Activated T-helper 2 cell treated with anti-CD3 and anti-CD28 coated beads, Interferon-gamma antibody, Interleukin-2, Interleukin-4, amounts not matched to agents 10 μg/mL and 5 μg/mL and 100 μg/mL, durations not matched to agents 14 hours and 24 hours and 36 hours (primary cell): ENCODE measurements around the gene KPNA6. TPM values are rescaled to one million over a fixed set of nuclear protein-coding genes. Genes with fewer than 3 reads are reported as not detected.

Experiments used
- DNase-seq: peaks from one replicate; pipeline ENCODE4 v3.0.0; 2021; ENCODE audit warnings: low spot score
- H3K27ac Mint-ChIP-seq: one replicate; pipeline ENCODE4 v1.8.0; 2021; ENCODE audit warnings: mixed read lengths
- H3K27me3 Mint-ChIP-seq: one replicate; pipeline ENCODE4 v1.8.0; 2021; ENCODE audit warnings: low read depth, mixed read lengths
- H3K36me3 Mint-ChIP-seq: one replicate; pipeline ENCODE4 v1.8.0; 2021; ENCODE audit warnings: low read depth, mixed read lengths
- H3K4me1 Mint-ChIP-seq: one replicate; pipeline ENCODE4 v1.8.0; 2021; ENCODE audit warnings: low read depth, mixed read lengths
- H3K4me3 Mint-ChIP-seq: one replicate; pipeline ENCODE4 v1.8.0; 2021; ENCODE audit warnings: low read depth, mild to moderate bottlenecking, moderate library complexity, mixed read lengths
- H3K9me3 Mint-ChIP-seq: one replicate; pipeline ENCODE4 v1.8.0; 2021; ENCODE audit warnings: mixed read lengths
- intact Hi-C: fragments of 100-400 bp; cut with micrococcal nuclease; formaldehyde crosslinking; loops from one replicate; pipeline ENCODE4 v1.15.1; 2023
- total RNA-seq: library from RNA; stranded (reverse); gene quantifications from 2 replicates; pipeline ENCODE4 v1.2.3, GENCODE V29; 2022

The KPNA6 gene
- total RNA-seq, 1 donor from 2014 or later, result 81.2 TPM

GRCh38 chr1:32186077-32186476 is 78.2 kb downstream of the KPNA6 start:
- Mint-ChIP-seq H3K4me3 (peak overlapping the region; percentile 49), H3K9me3 (no peaks in the 10 kb centered on the region), H3K4me1 (peaks cover 40% of the 10 kb centered on the region), H3K27ac (peak overlapping the region; percentile 77), H3K36me3 (peaks cover 82% of the 10 kb centered on the region), H3K27me3 (no peaks in the 10 kb centered on the region)
- intact Hi-C loops, result no loop called here
- DNase-seq, result no peak

GRCh38 chr1:32186491-32186890 is 78.6 kb downstream of the KPNA6 start:
- no peak for DNase-seq
- Mint-ChIP-seq H3K4me1 (peaks cover 36% of the 10 kb centered on the region), H3K36me3 (peaks cover 82% of the 10 kb centered on the region), H3K9me3 (no peaks in the 10 kb centered on the region), H3K27ac (peak overlapping the region; percentile 77), H3K4me3 (peak overlapping the region; percentile 49), H3K27me3 (no peaks in the 10 kb centered on the region)
- intact Hi-C loops, result no loop called here

- Mint-ChIP-seq H3K9me3 (no peaks in the 10 kb centered on the region), H3K36me3 (peaks cover 82% of the 10 kb centered on the region), H3K4me1 (peaks cover 28% of the 10 kb centered on the region), H3K4me3 (no peak overlapping the region), H3K27me3 (no peaks in the 10 kb centered on the region), H3K27ac (peak overlapping the region; percentile 19)
- intact Hi-C loops, result no loop called here
- DNase-seq, result no peak
Observed at GRCh38 chr1:32187850-32188249, 80.0 kb downstream of the KPNA6 start.

GRCh38 chr1:32192220-32192948 is 84.5 kb downstream of the KPNA6 start:
- H3K27ac Mint-ChIP-seq, result no peak overlapping the region
- peaks cover 95% of the 10 kb centered on the region for H3K36me3 Mint-ChIP-seq
- H3K4me1 Mint-ChIP-seq, result peaks cover 42% of the 10 kb centered on the region
- no peak overlapping the region for H3K4me3 Mint-ChIP-seq
- intact Hi-C loops, result no loop called here
- no peaks in the 10 kb centered on the region for H3K9me3 Mint-ChIP-seq
- DNase-seq, result no peak
- H3K27me3 Mint-ChIP-seq, result no peaks in the 10 kb centered on the region

- H3K36me3 Mint-ChIP-seq, result peaks cover 83% of the 10 kb centered on the region
Observed at GRCh38 chr1:32194984-32195383, 87.1 kb downstream of the KPNA6 start.

GRCh38 chr1:32195531-32195930 is 87.7 kb downstream of the KPNA6 start:
- DNase-seq, result no peak
- peaks cover 62% of the 10 kb centered on the region for H3K4me1 Mint-ChIP-seq
- no peaks in the 10 kb centered on the region for H3K27me3 Mint-ChIP-seq
- H3K4me3 Mint-ChIP-seq, result no peak overlapping the region
- H3K36me3 Mint-ChIP-seq, result peaks cover 77% of the 10 kb centered on the region
- H3K27ac Mint-ChIP-seq, result no peak overlapping the region
- no peaks in the 10 kb centered on the region for H3K9me3 Mint-ChIP-seq
- intact Hi-C loops, result no loop called here

More at GRCh38 chr1:32194984-32195383, 87.1 kb downstream of the KPNA6 start:
- peaks cover 57% of the 10 kb centered on the region for H3K4me1 Mint-ChIP-seq
- intact Hi-C loops, result no loop called here
- H3K27ac Mint-ChIP-seq, result no peak overlapping the region
- H3K4me3 Mint-ChIP-seq, result no peak overlapping the region
- DNase-seq, result no peak
- no peaks in the 10 kb centered on the region for H3K27me3 Mint-ChIP-seq
- no peaks in the 10 kb centered on the region for H3K9me3 Mint-ChIP-seq

GRCh38 chr1:32195972-32196823 is 88.3 kb downstream of the KPNA6 start:
- no peak for DNase-seq
- Mint-ChIP-seq H3K9me3 (no peaks in the 10 kb centered on the region), H3K4me1 (peaks cover 62% of the 10 kb centered on the region), H3K27ac (peak overlapping the region; percentile 50), H3K4me3 (no peak overlapping the region), H3K36me3 (peaks cover 73% of the 10 kb centered on the region), H3K27me3 (no peaks in the 10 kb centered on the region)
- intact Hi-C loops, result no loop called here

GRCh38 chr1:32197074-32197473 is 89.2 kb downstream of the KPNA6 start:
- no peak for DNase-seq
- Mint-ChIP-seq H3K27ac (peak overlapping the region; percentile 66), H3K4me1 (peaks cover 71% of the 10 kb centered on the region), H3K27me3 (no peaks in the 10 kb centered on the region), H3K9me3 (no peaks in the 10 kb centered on the region), H3K36me3 (peaks cover 68% of the 10 kb centered on the region), H3K4me3 (no peak overlapping the region)
- intact Hi-C loops, result no loop called here

GRCh38 chr1:32197837-32198236 is 90.0 kb downstream of the KPNA6 start:
- Mint-ChIP-seq H3K27ac (no peak overlapping the region), H3K9me3 (no peaks in the 10 kb centered on the region)

GRCh38 chr1:32198237-32199042 is 90.6 kb downstream of the KPNA6 start:
- Mint-ChIP-seq H3K36me3 (peaks cover 61% of the 10 kb centered on the region), H3K27ac (peak overlapping the region; percentile 24)

More at GRCh38 chr1:32197837-32198236, 90.0 kb downstream of the KPNA6 start:
- Mint-ChIP-seq H3K4me1 (peaks cover 74% of the 10 kb centered on the region), H3K4me3 (no peak overlapping the region), H3K27me3 (no peaks in the 10 kb centered on the region), H3K36me3 (peaks cover 64% of the 10 kb centered on the region)
- no peak for DNase-seq
- intact Hi-C loops, result no loop called here

GRCh38 chr1:32199043-32199716 is 91.3 kb downstream of the KPNA6 start:
- intact Hi-C loops, result no loop called here
- H3K27me3 Mint-ChIP-seq, result no peaks in the 10 kb centered on the region
- peaks cover 60% of the 10 kb centered on the region for H3K36me3 Mint-ChIP-seq
- H3K27ac Mint-ChIP-seq, result peak overlapping the region; percentile 24
- H3K4me1 Mint-ChIP-seq, result peaks cover 69% of the 10 kb centered on the region
- peak overlapping the region; percentile 23 for H3K4me3 Mint-ChIP-seq
- DNase-seq, result no peak
- H3K9me3 Mint-ChIP-seq, result no peaks in the 10 kb centered on the region

More at GRCh38 chr1:32198237-32199042, 90.6 kb downstream of the KPNA6 start:
- Mint-ChIP-seq H3K4me1 (peaks cover 71% of the 10 kb centered on the region), H3K27me3 (no peaks in the 10 kb centered on the region), H3K9me3 (no peaks in the 10 kb centered on the region), H3K4me3 (peak overlapping the region; percentile 15)
- intact Hi-C loops, result no loop called here
- no peak for DNase-seq

GRCh38 chr1:32199717-32200072 is 91.8 kb downstream of the KPNA6 start:
- H3K9me3 Mint-ChIP-seq, result no peaks in the 10 kb centered on the region
- H3K27ac Mint-ChIP-seq, result peak overlapping the region; percentile 90
- intact Hi-C loops, result loop anchor here (1.0 to 10.0 kb wide), 4 partner anchors 19 to 615 kb away; partner anchors contain the start of genes BSDC1, LCK, S100PBP and YARS1
- peak overlapping the region; percentile 80 for H3K4me3 Mint-ChIP-seq
- no peak for DNase-seq
- H3K27me3 Mint-ChIP-seq, result no peaks in the 10 kb centered on the region
- H3K36me3 Mint-ChIP-seq, result peaks cover 60% of the 10 kb centered on the region
- peaks cover 64% of the 10 kb centered on the region for H3K4me1 Mint-ChIP-seq
